Spinal cord (tissue), 10 donors: ENCODE measurements around the gene IQGAP2. TPM values are rescaled to one million over a fixed set of nuclear protein-coding genes. Genes with fewer than 3 reads are reported as not detected.

ENCODE experiments used
- DNase-seq, 6 donors: peaks; one replicate each; pipeline versions ENCODE4 v3.0.0 to v3.0.0-alpha.2; 2013 to 2015; ENCODE audit warnings: low spot score in 6 of 6, low read depth in 4 of 6
- H3K27ac ChIP-seq: one replicate; pipeline ENCODE4 v1.5.1; 2013; ENCODE audit warnings: low read depth, low read length, control low read depth
- H3K27me3 ChIP-seq: one replicate; pipeline ENCODE4 v1.6.1; 2013; ENCODE audit warnings: low read length; ENCODE audit not compliant: control insufficient read depth, insufficient read depth
- H3K36me3 ChIP-seq: one replicate; pipeline ENCODE4 v1.6.1; 2013; ENCODE audit warnings: low read length; ENCODE audit not compliant: control insufficient read depth, insufficient read depth
- H3K4me1 ChIP-seq: one replicate; pipeline ENCODE4 v1.6.1; 2013; ENCODE audit warnings: low read length; ENCODE audit not compliant: control insufficient read depth, insufficient read depth
- H3K4me3 ChIP-seq: one replicate; pipeline ENCODE4 v1.5.1; 2013; ENCODE audit warnings: low read depth, low read length, control low read depth
- H3K9me3 ChIP-seq: one replicate; pipeline ENCODE4 v1.6.1; 2013; ENCODE audit warnings: low read length; ENCODE audit not compliant: control insufficient read depth, insufficient read depth
- WGBS: methylation state at CpG from one replicate; pipeline ENCODE4 v1.1.5; 2013; ENCODE audit warnings: missing lambda C conversion rate; ENCODE audit not compliant: insufficient coverage; 5-methylcytosine and 5-hydroxymethylcytosine counted together
- polyA plus RNA-seq, 2 donors: library from polyadenylated mRNA; unstranded; fragments of 120-200 nt; gene quantifications; one replicate each; pipeline ENCODE4 v1.2.1, GENCODE V29; 2013; ENCODE audit not compliant: insufficient read length in 2 of 2
- total RNA-seq, 2 donors: library from RNA; depleted of rRNA in 1 of 2; stranded (reverse); fragments of 120-200 nt in 1 of 2; fragments of >200 nt in 1 of 2; gene quantifications; one replicate each; pipeline versions ENCODE4 v1.2.3 to v1.2.4, GENCODE V29; 2013 to 2014
- donor health status: healthy.

IQGAP2 gene
- total and polyA plus RNA-seq, 4 donors: 10.5 to 21.6 (median 15.1) TPM

DNA sequence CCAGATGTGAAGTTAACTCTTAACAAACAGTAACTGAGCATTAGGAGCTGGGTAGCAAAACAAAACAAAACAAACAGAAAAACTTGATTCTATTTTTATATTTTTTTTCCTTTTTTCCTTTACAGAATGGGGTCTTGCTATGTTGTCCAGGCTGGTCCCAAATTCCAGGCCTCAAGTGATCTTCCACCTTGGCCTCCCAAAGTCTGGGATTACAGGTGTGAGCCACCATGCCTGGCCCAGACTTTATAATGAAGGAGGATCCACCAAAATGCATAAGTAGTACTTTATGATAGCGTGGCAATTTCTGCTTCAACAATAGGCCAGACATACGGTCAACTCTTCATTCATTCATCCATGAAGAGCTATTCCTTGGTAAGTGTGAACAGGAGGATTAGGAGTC, 5.9 kb upstream of the IQGAP2 start:
- peaks cover 5% of the 10 kb centered on the region for H3K27me3 ChIP-seq
- H3K4me3 ChIP-seq: no peak overlapping the region
- H3K27ac ChIP-seq: no peak overlapping the region
- H3K4me1 ChIP-seq: peaks cover 5% of the 10 kb centered on the region
- no peaks in the 10 kb centered on the region for H3K9me3 ChIP-seq
- DNase-seq: no peak
- H3K36me3 ChIP-seq: no peaks in the 10 kb centered on the region
- no CpG with 5 or more reads among the region's 2 CpGs for WGBS

DNA sequence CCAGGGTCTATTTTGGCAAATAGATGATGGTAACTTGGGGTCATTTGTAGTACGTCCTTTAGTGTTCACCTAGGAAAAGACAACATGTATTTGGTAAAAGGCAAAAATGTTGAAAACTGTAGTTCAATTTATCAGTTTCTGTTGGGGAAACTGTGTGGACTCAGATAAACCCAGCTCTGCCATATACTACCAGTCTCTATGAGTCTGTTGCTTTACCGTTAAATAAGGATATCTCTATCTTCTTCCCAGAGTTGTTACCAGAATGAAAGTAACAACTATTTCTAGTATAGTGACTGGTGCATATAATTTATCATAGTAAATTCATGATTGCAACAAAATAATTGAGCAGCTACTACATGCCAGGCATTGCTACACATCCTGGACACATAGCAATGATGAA, 3.8 kb upstream of the IQGAP2 start:
- no peaks in the 10 kb centered on the region for H3K9me3 ChIP-seq
- no peak for DNase-seq
- H3K27me3 ChIP-seq: peaks cover 9% of the 10 kb centered on the region
- WGBS: 100% methylated on average over 1 of the region's 2 CpGs
- peaks cover 17% of the 10 kb centered on the region for H3K4me1 ChIP-seq
- H3K4me3 ChIP-seq: no peak overlapping the region
- no peaks in the 10 kb centered on the region for H3K36me3 ChIP-seq
- no peak overlapping the region for H3K27ac ChIP-seq

DNA sequence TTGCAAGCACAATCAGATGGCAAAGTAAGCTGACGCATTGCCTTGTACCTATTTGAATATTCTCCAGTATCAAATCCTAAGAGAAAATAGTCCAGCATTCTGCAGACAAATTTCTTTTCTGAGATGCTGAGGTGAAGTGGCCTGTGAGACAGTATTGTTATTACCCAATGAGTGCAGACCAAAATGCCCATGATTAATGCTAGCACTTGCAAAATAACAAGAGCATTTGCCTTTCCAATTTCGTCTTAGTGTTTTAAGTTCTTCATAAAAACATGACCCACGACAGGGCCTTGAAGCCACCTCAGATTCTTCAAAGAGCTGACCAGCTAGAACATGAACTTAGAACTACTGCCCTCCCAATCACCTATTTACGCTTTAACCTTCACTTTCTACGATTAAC, 2.6 kb upstream of the IQGAP2 start:
- Histone ChIP-seq H3K9me3 (no peaks in the 10 kb centered on the region), H3K4me3 (no peak overlapping the region), H3K27ac (no peak overlapping the region), H3K27me3 (peaks cover 9% of the 10 kb centered on the region), H3K4me1 (peaks cover 21% of the 10 kb centered on the region), H3K36me3 (no peaks in the 10 kb centered on the region)
- WGBS: 89% methylated on average over 2 of the region's 5 CpGs
- no peak for DNase-seq

DNA sequence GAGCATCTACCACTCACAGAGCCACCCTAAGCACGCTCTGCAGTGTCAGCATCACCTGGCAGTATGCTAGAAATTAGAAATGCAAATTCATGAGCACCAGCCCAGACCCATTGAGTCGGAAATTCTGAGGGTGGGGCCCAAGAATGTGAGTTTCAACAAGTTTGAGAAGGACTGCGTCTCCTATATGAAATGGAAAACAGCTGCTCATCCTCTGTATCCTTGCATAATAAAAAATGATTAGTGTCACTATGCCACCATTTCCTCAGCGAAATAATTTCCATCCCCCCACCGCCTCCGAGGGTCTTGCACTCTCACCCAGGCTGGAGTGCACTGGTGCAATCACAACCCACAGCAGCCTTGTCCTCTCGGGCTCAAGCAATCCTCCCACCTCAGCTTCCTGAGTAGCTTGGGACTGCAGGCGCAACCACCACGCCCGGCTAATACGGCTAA, 1.3 kb upstream of the IQGAP2 start:
- Histone ChIP-seq H3K4me3 (peak overlapping the region; percentile 67), H3K36me3 (no peaks in the 10 kb centered on the region), H3K27me3 (peaks cover 9% of the 10 kb centered on the region), H3K9me3 (no peaks in the 10 kb centered on the region), H3K4me1 (peaks cover 21% of the 10 kb centered on the region), H3K27ac (no peak overlapping the region)
- no peak for DNase-seq
- 51% methylated on average over 10 of the region's 11 CpGs for WGBS

DNA sequence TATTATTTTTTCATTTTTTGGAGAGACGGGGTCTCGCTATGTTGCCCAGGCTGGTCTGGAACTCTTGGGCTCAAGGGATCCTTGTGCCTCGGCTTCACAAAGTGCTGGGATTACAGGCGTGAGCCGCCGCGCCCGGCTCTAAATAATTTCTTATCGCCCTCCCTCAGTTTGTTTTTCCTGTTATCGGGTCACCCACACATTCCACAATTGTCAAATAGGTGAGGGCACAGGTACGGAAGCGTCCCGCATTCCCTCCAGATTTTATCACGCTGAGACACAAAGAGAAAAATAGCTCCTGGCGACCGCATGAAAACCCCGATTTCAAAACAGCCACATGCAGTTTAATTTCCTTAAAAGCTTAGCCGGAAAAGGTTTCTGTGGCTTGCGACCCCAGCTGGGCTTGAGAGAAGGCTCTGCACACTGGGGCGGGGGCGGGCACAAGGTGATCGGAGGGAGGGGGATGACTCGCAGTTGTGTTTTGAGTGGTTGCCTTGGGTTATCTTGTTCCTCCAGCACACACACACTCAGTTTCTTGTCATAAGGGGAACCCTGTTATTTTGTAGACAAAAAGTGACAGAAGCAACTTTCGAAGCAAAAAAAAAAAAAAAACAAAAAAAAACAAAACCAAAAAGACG, 717 bp upstream of the IQGAP2 start:
- Histone ChIP-seq H3K9me3 (no peaks in the 10 kb centered on the region), H3K27me3 (peaks cover 9% of the 10 kb centered on the region), H3K36me3 (no peaks in the 10 kb centered on the region), H3K4me3 (peak overlapping the region; percentile 67), H3K27ac (peak overlapping the region; percentile 67), H3K4me1 (peaks cover 21% of the 10 kb centered on the region)
- peak in 3 of 6 donors; percentile 26 to 65 (median 63) for DNase-seq
- WGBS: 13% methylated on average over 15 of the region's 25 CpGs

DNA sequence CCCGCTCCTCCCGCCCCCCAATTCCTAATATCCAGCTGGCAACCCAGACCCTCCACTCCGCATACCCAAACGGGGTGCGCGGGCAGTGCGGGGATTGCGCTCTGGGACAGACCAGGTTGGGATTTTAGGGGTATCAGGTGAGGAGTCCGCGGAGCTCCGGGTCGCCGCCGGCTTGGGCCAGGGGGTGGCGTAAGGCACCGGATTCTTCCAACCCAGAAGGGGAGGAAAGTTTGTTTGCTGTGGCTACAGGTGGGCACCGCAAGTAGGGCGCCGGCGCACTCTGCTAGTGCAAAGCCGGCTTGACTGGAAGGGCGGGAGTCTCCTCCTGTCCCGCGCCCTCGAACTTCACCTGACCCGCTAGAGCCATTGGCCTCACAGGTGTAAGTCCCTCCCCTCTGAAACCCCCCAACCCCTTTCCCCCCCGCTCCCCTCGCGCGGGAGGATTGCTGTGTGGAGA, 709 bp downstream of the IQGAP2 start:
- peak in 2 of 6 donors; percentile 54 to 62 for DNase-seq
- Histone ChIP-seq H3K9me3 (no peaks in the 10 kb centered on the region), H3K27me3 (peaks cover 9% of the 10 kb centered on the region), H3K36me3 (no peaks in the 10 kb centered on the region), H3K4me1 (peaks cover 21% of the 10 kb centered on the region), H3K27ac (peak overlapping the region; percentile 58), H3K4me3 (peak overlapping the region; percentile 67)
- 0% methylated on average over 20 of the region's 30 CpGs for WGBS

DNA sequence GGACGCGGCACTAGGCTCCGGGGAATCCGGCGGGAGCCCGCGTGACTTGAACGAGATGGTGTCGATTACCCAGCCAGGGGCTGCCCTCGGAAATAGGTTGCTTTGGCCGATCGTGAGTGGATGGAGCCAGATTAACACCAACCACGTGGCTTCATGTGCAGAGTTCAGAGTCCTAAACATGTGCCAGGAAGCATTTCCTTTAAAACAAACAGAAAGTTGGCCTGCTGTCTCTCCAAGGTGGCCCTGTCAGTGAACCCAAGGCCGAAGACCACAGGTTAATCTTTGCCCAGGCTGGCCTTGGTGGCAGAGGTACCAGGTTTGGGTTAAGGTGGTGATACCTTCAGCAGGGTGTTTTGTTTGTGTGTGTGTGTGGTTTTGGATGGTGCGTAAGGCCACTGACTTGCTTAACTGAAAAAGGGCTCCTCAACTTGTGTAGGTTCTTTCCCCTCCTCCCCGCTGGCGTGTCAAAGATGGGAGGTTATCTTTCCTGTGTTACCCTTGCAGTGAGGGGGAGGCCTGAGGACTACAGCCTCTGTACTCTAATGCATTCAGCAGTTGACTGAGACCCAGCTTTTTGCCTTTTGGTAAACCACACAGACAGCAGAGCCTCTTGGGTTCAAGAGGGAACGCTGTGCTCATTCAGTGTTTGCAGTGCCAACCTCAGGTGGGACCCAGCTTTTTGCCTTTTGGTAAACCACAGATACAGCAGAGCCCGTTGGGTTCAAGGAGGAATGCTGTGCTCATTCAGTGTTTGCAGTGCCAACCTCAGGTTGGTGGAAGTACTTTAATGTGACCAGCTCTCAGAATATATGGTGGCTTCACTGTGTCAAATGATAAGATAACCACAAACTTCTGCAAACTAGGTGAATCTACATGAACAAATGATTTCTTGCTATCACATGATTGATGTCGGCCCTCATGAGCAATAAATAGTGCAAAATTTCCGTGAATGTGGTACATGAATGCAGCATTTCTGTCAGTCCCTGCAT, 1.4 kb downstream of the IQGAP2 start:
- Histone ChIP-seq H3K27me3 (peaks cover 9% of the 10 kb centered on the region), H3K27ac (no peak overlapping the region), H3K4me3 (peak overlapping the region; percentile 67), H3K36me3 (no peaks in the 10 kb centered on the region), H3K4me1 (peaks cover 21% of the 10 kb centered on the region), H3K9me3 (no peaks in the 10 kb centered on the region)
- peak in 1 of 6 donors; percentile 10 for DNase-seq
- 21% methylated on average over 17 of the region's 21 CpGs for WGBS

DNA sequence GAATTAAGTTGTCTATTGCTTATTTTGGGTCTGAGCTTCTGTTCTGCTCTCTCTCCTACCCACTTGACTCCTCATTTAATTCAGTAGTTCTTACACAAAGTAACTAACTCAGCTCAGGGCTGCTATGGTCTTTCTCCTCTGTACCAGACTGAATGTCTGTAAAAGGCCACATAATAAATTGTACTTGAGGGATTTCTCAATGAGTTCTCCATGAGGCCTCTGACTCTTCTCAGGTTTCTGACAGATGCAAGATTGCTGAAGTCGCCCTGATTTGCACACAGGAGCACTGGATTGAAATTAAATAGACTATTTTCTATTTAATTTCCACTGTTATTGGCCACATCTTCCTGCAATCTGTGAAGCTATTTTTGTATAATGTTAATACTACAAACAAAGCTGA, 2.9 kb downstream of the IQGAP2 start:
- WGBS: no CpG with 5 or more reads among the region's 1 CpG
- no peak for DNase-seq
- H3K9me3 ChIP-seq: no peaks in the 10 kb centered on the region
- no peaks in the 10 kb centered on the region for H3K36me3 ChIP-seq
- H3K4me3 ChIP-seq: no peak overlapping the region
- H3K4me1 ChIP-seq: peaks cover 21% of the 10 kb centered on the region
- peaks cover 9% of the 10 kb centered on the region for H3K27me3 ChIP-seq
- H3K27ac ChIP-seq: no peak overlapping the region

DNA sequence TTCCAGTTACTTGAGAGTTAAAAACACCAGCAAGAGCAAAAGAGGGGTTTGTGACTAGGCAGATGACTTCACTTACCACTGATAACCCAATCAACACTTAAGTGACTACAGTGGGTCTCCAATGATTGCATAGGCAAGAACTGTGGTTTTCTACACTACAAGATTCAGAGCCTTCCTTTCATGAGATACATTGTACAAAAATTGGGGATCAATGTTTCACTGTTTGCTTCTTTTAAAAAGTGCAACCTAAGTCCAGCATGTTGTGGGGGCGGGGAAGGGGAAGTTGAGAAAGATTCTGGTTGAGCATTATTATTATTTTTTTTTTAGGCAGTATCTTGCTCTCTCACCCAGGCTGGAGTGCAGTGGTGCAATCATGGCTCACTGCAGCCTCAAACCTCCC, 3.6 kb downstream of the IQGAP2 start:
- no peak for DNase-seq
- Histone ChIP-seq H3K4me3 (no peak overlapping the region), H3K36me3 (no peaks in the 10 kb centered on the region), H3K27me3 (peaks cover 7% of the 10 kb centered on the region), H3K4me1 (peaks cover 21% of the 10 kb centered on the region), H3K27ac (no peak overlapping the region), H3K9me3 (no peaks in the 10 kb centered on the region)
- WGBS: no CpG with 5 or more reads among the region's 1 CpG
